Body of pancreas (tissue), 4 donors: ENCODE results near the gene TTLL10. TPM values are rescaled to one million over a fixed set of nuclear protein-coding genes. Genes with fewer than 3 reads are reported as not detected.

Source experiments
- ATAC-seq: fragments of 150-250 bp; one replicate; pipeline ENCODE4 v1.9.1; 2016
- DNase-seq, 4 donors: peaks; one replicate each; pipeline ENCODE4 v3.0.0-alpha.2; 2019
- H3K27ac ChIP-seq, 4 donors: fragments of 200-600 bp; sonication (generic); 1 replicate in 3 of 4; 2 replicates in 1 of 4; pipeline versions ENCODE4 v1.5.1 to v1.6.1; 2016 to 2019; ENCODE audit warnings: mild to moderate bottlenecking in 1 of 4, mixed read lengths in 1 of 4, moderate library complexity in 1 of 4
- H3K27me3 ChIP-seq, 2 donors: fragments of 200-600 bp; sonication (generic); one replicate each; pipeline ENCODE4 v1.6.0; 2016; ENCODE audit warnings: mild to moderate bottlenecking in 1 of 2
- H3K36me3 ChIP-seq, 2 donors: fragments of 200-600 bp; sonication (generic); replicated peaks in 1 of 2; 2 replicates each; pipeline ENCODE4 v1.5.1; 2016; ENCODE audit warnings: low read depth in 2 of 2; ENCODE audit not compliant: insufficient read depth in 1 of 2
- H3K4me1 ChIP-seq: fragments of 200-600 bp; sonication (generic); one replicate; pipeline ENCODE4 v1.6.0; 2016
- H3K4me3 ChIP-seq, 2 donors: fragments of 200-600 bp; sonication (generic); 1 replicate in 1 of 2; 2 replicates in 1 of 2; pipeline ENCODE4 v1.5.1; 2016 to 2019
- H3K9me3 ChIP-seq, 3 donors: fragments of 200-600 bp; sonication (generic); 1 replicate in 2 of 3; 2 replicates in 1 of 3; pipeline ENCODE4 v1.5.1; 2016
- POLR2A ChIP-seq, 3 donors: fragments of 450-650 bp; IDR thresholded peaks; one replicate each; pipeline ENCODE4 v1.6.1; 2016; ENCODE audit warnings: antibody characterized with exemption in 3 of 3, mild to moderate bottlenecking in 2 of 3
- WGBS, 2 donors: methylation state at CpG; one replicate each; pipeline ENCODE4 v1.1.5; 2017; 5-methylcytosine and 5-hydroxymethylcytosine counted together
- intact Hi-C: fragments of 100-400 bp; cut with DNase I; formaldehyde crosslinking; loops from one replicate; pipeline ENCODE4 v1.15.1; 2023
- total RNA-seq, 2 donors: library from RNA; depleted of rRNA; stranded (reverse); fragments of >200 nt; gene quantifications; one replicate each; pipeline ENCODE4 v1.1.0, GENCODE V29; 2016
- TF ChIP-seq, protein P1 (sequence below), 7 experiments: fragments of 450-650 bp in 4 of 7; fragments of 200-600 bp in 3 of 7; sonication (generic) in 3 of 7; IDR thresholded peaks; one replicate each; pipeline ENCODE4 v1.5.1; 2016 to 2019; ENCODE audit warnings: antibody characterized with exemption in 7 of 7

Gene TTLL10
- total RNA-seq, 2 donors from 2014 or later, result 0.66 to 0.78 TPM

- Histone ChIP-seq H3K9me3 (no peaks in the 10 kb centered on the region), H3K4me3 (no peak overlapping the region), H3K27me3 (no peaks in the 10 kb centered on the region), H3K4me1 (no peaks in the 10 kb centered on the region), H3K27ac (no peak overlapping the region), H3K36me3 (no peaks in the 10 kb centered on the region)
- DNase-seq (peak in 2 of 4 donors; percentile 4 to 11), ATAC-seq (no peak)
- intact Hi-C loops, result no loop called here
- TF ChIP-seq POLR2A (IDR thresholded peaks at IDR 0.05), result no peak
- TF ChIP-seq, protein P1, sequence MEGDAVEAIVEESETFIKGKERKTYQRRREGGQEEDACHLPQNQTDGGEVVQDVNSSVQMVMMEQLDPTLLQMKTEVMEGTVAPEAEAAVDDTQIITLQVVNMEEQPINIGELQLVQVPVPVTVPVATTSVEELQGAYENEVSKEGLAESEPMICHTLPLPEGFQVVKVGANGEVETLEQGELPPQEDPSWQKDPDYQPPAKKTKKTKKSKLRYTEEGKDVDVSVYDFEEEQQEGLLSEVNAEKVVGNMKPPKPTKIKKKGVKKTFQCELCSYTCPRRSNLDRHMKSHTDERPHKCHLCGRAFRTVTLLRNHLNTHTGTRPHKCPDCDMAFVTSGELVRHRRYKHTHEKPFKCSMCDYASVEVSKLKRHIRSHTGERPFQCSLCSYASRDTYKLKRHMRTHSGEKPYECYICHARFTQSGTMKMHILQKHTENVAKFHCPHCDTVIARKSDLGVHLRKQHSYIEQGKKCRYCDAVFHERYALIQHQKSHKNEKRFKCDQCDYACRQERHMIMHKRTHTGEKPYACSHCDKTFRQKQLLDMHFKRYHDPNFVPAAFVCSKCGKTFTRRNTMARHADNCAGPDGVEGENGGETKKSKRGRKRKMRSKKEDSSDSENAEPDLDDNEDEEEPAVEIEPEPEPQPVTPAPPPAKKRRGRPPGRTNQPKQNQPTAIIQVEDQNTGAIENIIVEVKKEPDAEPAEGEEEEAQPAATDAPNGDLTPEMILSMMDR (IDR thresholded peaks at IDR 0.05), result no peak
- 78 to 87% methylated on average over 16 to 35 of the region's 39 CpGs for WGBS, 2 donors
Observed at GRCh38 chr1:1182491-1183220, 9.0 kb downstream of the TTLL10 start.

DNA sequence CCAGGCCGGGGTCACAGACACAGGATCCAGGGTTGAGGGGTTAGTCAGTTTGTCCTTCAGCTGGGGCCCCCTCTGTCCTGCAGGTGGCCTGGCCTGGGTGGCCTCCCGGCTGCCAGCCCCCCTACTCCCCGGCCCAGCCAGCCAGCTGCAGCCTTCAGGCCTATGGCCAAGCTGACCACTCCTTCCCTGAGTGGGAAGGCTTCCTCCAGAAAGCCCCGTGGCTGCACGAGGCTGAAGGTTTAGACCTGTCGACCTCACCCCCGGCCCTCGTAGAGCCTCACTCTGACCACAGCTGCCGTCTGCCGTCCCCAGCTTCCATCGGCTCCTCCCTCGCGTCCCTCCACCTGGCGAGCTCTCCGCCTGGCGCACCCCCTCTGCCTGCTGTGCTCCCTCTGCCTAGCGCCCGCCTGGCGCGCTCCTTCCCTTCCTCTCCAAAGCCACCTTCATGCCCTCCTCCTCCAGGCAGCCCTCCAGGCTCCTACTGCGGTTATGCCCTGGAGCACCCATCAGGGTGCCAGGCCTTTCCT is 9.6 kb downstream of the TTLL10 start:
- ATAC-seq, result no peak
- WGBS, 2 donors, result 87 to 91% methylated on average over 19 to 21 of the region's 21 CpGs
- Histone ChIP-seq H3K4me1 (no peaks in the 10 kb centered on the region), H3K27me3 (no peaks in the 10 kb centered on the region), H3K36me3 (no peaks in the 10 kb centered on the region), H3K4me3 (no peak overlapping the region), H3K27ac (no peak overlapping the region), H3K9me3 (no peaks in the 10 kb centered on the region)
- DNase-seq, result peak in 1 of 4 donors; percentile 5
- TF ChIP-seq, protein P1 (IDR thresholded peaks at IDR 0.05), result no peak
- TF ChIP-seq POLR2A (IDR thresholded peaks at IDR 0.05), result no peak
- intact Hi-C loops, result no loop called here

DNA sequence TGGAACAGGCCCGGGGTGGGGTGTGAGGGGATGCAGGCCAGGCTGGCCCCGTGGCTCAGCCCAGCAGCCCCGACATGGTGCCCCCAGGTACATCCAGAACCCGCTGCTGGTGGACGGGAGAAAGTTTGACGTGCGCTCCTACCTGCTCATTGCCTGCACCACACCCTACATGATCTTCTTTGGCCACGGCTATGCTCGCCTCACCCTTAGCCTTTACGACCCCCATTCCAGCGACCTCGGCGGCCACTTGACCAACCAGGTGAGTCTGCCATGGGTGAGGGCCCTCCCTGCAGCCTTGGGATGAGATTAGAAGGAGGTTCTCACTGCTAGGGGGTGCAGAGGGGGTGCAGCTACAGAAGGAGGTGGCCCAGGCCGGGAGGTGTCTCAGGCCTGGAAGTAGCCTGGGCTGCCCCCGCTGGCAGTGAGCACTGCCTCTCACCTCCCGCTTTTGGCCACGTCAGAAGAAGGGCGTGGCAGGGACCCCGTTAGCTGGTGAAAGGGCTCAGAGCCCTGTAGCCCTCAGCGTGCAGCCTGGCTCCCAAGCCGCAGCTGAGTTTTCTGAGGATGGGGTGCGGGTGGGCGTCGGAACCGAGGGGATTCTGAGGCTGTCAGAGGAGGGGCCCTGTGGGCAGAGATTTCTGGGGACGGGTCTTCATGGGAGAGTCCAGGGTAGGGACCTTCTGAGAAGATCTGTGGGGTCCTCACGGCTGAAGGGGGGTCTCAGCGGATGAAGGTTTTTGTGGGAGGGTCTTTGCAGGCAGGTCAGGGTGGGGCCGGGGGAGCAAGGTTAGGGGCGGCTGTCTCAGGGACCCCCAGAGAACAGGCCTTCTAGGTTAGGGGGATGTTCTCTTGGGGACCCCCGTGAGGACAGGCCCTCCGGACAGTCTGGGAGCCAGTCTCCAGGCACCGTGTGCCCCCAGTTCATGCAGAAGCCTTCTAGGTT is 10.4 kb downstream of the TTLL10 start:
- Histone ChIP-seq H3K4me1 (no peaks in the 10 kb centered on the region), H3K4me3 (no peak overlapping the region), H3K27ac (no peak overlapping the region), H3K27me3 (no peaks in the 10 kb centered on the region), H3K36me3 (no peaks in the 10 kb centered on the region), H3K9me3 (no peaks in the 10 kb centered on the region)
- 88 to 91% methylated on average over 22 to 30 of the region's 33 CpGs for WGBS, 2 donors
- no peak for DNase-seq
- TF ChIP-seq, protein P1 (IDR thresholded peaks at IDR 0.05), result no peak
- no peak for TF ChIP-seq POLR2A (IDR thresholded peaks at IDR 0.05)
- ATAC-seq, result no peak
- intact Hi-C loops, result no loop called here

GRCh38 chr1:1185101-1185765 is 11.6 kb downstream of the TTLL10 start:
- no peak for ATAC-seq
- no peaks in the 10 kb centered on the region for H3K9me3 ChIP-seq
- 88 to 96% methylated on average over 7 to 27 of the region's 31 CpGs for WGBS, 2 donors
- H3K27me3 ChIP-seq, result no peaks in the 10 kb centered on the region
- intact Hi-C loops, result no loop called here
- H3K4me1 ChIP-seq, result no peaks in the 10 kb centered on the region
- DNase-seq, result peak in 1 of 4 donors; percentile 3
- H3K27ac ChIP-seq, result no peak overlapping the region
- H3K36me3 ChIP-seq, result no peaks in the 10 kb centered on the region
- no peak for TF ChIP-seq POLR2A (IDR thresholded peaks at IDR 0.05)
- TF ChIP-seq, protein P1 (IDR thresholded peaks at IDR 0.05), result no peak
- H3K4me3 ChIP-seq, result no peak overlapping the region
